Stimulated activated naive CD8-positive, alpha-beta T cell treated with anti-CD3 and anti-CD28 coated beads, Interleukin-15, Interleukin-2, amounts not matched to agents 100 ng/mL and 50 ng/mL, for 24 hours (primary cell): ENCODE results near the gene ATG16L1.

Experiments used
- H3K27ac Mint-ChIP-seq: one replicate; pipeline ENCODE4 v1.8.0; 2021; ENCODE audit warnings: mild to moderate bottlenecking, mixed read lengths
- H3K27me3 Mint-ChIP-seq: one replicate; pipeline ENCODE4 v1.8.0; 2021; ENCODE audit warnings: mixed read lengths
- H3K36me3 Mint-ChIP-seq: one replicate; pipeline ENCODE4 v1.8.0; 2021; ENCODE audit warnings: low read depth, mixed read lengths
- H3K4me1 Mint-ChIP-seq: one replicate; pipeline ENCODE4 v1.8.0; 2021; ENCODE audit warnings: low read depth, mixed read lengths
- H3K4me3 Mint-ChIP-seq: one replicate; pipeline ENCODE4 v1.8.0; 2021; ENCODE audit warnings: mild to moderate bottlenecking, mixed read lengths
- H3K9me3 Mint-ChIP-seq: one replicate; pipeline ENCODE4 v1.8.0; 2021; ENCODE audit warnings: mixed read lengths

Gene ATG16L1

DNA sequence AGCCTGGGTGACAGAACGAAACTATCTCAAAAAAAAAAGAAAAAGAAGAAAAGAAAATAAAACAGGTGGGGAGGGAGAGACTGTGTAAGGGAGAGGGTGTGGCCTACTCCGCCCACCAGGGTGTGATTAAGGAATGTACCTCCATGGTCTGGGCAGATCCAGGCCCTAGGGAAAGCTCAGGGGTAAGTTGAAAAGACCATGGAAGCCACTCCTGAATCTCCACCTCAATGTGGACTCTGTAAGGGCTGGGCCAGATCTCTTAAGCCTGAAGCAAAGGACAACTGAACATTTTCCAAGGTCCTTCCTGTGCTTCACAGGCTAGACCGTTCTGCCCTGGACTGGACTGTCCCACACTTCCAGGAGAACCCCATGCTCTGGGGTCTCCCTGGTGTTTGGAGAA lies 9.7 kb upstream of the ATG16L1 start:
- Mint-ChIP-seq H3K36me3 (no peaks in the 10 kb centered on the region), H3K4me3 (no peak overlapping the region), H3K27ac (no peak overlapping the region)

DNA sequence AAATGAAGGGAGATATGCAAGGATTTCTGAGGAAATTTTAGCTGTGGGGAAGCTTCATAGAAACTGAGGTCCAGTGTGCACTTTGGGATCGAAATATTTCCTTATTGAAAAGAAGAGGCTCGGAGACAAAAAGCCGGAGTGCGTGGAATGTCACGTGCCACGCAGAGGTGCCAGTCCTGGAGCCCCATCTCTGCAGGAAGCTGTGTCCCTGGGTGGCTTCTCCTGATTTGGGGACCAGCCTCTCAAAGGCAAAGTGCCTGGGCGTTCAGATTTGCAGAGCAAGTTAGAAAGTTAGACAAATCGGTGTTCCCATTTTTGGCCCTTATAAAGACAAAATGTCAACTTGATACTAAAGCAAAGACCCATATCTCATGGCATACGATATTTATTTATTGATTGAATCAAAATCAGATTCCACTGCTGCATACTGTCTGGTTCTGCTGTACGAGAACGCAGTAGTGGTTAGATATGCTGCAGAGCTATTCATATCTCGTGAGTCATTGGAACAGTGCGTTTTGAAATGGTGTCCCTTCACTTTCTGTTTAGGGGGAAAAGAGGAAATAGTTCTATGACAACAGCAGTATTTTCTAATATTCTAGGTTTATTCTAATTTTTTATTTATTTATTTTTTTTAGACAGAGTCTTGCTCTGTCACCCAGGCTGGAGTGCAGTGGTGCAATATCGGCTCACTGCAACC lies 9.1 kb upstream of the ATG16L1 start:
- Mint-ChIP-seq H3K4me3 (no peak overlapping the region), H3K9me3 (no peaks in the 10 kb centered on the region), H3K4me1 (peaks cover 68% of the 10 kb centered on the region), H3K27me3 (no peaks in the 10 kb centered on the region), H3K27ac (peak overlapping the region; percentile 49), H3K36me3 (no peaks in the 10 kb centered on the region)

More for the DNA sequence above, 9.7 kb upstream of the ATG16L1 start:
- Mint-ChIP-seq H3K9me3 (no peaks in the 10 kb centered on the region), H3K4me1 (peaks cover 68% of the 10 kb centered on the region), H3K27me3 (no peaks in the 10 kb centered on the region)

DNA sequence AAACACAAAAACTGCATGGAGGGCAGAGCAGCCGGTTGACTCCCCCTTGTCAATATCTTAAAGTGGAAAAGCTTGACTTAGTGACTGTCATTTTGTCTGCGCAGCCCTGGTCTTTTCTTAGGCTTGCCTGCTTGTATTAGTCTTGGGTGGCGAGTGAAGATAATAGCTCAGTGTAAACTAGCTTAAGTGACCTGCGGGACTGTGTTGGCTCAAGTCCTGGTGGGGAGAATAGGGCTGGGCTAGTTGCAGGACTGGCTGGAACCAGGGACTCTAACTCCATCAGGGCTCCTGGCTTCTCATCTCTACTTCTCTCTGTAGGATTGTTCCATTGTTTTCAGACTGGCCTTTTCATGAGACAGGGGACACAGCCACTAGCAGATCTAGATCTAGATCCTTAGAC lies 8.1 kb upstream of the ATG16L1 start:
- Mint-ChIP-seq H3K9me3 (no peaks in the 10 kb centered on the region), H3K4me3 (no peak overlapping the region), H3K4me1 (peaks cover 70% of the 10 kb centered on the region), H3K36me3 (no peaks in the 10 kb centered on the region), H3K27me3 (no peaks in the 10 kb centered on the region), H3K27ac (no peak overlapping the region)

DNA sequence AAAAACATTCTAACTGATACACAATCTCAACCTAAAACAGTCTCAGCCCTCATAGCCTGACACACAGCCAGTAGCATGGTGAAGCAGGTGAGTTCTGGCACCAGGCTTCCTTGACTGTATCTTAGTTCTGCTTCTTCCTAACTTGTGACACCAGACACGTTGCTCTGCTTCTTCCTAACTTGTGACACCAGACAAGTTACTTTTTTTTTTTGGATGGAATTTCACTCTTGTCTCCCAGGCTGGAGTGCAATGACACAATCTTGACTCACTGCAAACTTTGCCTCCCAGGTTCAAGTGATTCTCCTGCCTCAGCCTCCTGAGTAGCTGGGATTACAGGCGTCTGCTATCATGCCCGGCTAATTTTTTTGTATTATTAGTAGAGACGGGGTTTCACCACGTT lies 6.7 kb upstream of the ATG16L1 start:
- H3K27me3 Mint-ChIP-seq, result no peaks in the 10 kb centered on the region
- H3K4me3 Mint-ChIP-seq, result no peak overlapping the region
- H3K9me3 Mint-ChIP-seq, result no peaks in the 10 kb centered on the region
- H3K4me1 Mint-ChIP-seq, result peaks cover 68% of the 10 kb centered on the region
- peak overlapping the region; percentile 50 for H3K27ac Mint-ChIP-seq
- no peaks in the 10 kb centered on the region for H3K36me3 Mint-ChIP-seq

DNA sequence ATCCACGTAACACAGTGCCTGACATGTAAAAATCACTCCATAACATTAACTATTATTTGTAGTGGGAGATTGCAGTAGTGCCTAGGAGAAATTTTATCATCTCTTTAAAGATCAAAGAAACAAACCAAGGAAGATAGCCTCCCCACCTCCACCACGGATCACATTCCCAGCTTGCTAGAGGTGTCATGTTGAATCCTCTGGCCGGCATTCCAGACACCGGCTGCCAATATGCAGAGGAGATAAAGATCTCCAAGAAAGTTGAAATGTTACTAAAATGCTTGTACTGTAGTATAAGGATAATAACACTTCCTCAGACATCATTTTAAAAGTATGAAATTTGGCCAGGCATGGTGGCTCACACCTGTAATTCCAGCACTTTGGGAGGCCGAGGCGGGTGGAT lies 6.1 kb upstream of the ATG16L1 start:
- Mint-ChIP-seq H3K9me3 (no peaks in the 10 kb centered on the region), H3K27ac (no peak overlapping the region), H3K4me3 (no peak overlapping the region), H3K27me3 (no peaks in the 10 kb centered on the region), H3K36me3 (no peaks in the 10 kb centered on the region), H3K4me1 (peaks cover 68% of the 10 kb centered on the region)

DNA sequence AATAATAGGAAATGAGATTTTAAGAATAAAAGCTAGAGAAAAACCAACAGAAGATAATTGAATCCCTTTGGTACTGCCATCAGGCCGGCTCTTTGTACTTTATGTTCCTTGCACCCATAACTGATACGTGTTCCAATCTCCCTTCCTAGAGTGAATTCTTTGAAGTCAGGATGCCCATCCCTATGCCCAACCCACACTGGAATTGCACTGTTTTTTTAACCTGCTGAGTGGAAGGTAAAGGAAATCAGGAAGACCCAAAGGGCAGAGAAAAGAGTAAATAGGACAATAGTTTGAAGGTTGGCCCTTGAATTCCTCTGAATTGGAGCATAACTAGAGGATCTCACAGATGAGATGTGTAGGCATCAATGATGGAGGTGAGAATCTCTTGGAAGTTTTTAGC lies 4.4 kb upstream of the ATG16L1 start:
- Mint-ChIP-seq H3K36me3 (no peaks in the 10 kb centered on the region), H3K4me1 (peaks cover 61% of the 10 kb centered on the region), H3K27ac (peak overlapping the region; percentile 95), H3K9me3 (no peaks in the 10 kb centered on the region), H3K4me3 (peak overlapping the region; percentile 61), H3K27me3 (no peaks in the 10 kb centered on the region)

DNA sequence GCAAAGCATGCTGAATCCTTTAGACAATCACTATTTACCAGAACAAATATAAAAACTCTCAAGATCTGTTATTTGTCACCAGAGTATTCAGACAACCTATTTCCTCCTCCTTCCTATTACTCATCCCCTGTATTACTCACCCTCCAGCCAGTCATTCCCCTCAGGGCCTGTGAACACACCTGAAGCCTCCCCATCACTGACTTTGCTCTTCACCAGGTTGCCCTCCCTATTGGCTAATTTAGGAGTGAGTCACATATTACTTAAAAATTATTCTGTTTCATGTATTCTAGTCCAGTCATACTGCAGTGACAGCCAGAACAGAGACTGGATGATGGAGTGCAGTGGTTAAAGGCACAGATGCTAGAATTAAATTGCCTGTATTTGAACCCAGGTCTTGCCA lies 3.7 kb upstream of the ATG16L1 start:
- Mint-ChIP-seq H3K4me3 (peak overlapping the region; percentile 61), H3K36me3 (peaks cover under 1% of the 10 kb centered on the region)

DNA sequence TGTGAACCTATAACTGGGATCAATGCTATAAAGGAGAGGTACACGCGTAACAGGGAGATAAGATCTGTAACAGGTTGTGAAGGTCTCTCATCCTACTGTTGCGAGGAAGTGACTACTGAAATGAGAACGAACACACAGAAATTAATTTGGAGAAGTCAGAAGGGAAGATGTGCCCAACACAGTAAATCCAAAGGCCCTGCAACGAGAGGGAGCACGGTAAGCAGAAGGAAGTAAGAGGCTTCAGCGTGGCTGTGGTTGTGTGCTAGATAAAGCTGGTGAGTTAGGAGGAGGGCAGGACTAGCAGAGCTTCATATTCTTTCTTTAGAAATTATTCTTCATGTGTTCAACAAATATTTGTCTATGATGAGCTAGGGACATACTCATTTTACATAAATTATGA lies 2.5 kb upstream of the ATG16L1 start:
- Mint-ChIP-seq H3K4me1 (peaks cover 60% of the 10 kb centered on the region), H3K4me3 (peak overlapping the region; percentile 4)

More for the DNA sequence above, 3.7 kb upstream of the ATG16L1 start:
- H3K4me1 Mint-ChIP-seq, result peaks cover 58% of the 10 kb centered on the region
- H3K9me3 Mint-ChIP-seq, result no peaks in the 10 kb centered on the region
- peak overlapping the region; percentile 95 for H3K27ac Mint-ChIP-seq
- H3K27me3 Mint-ChIP-seq, result no peaks in the 10 kb centered on the region

DNA sequence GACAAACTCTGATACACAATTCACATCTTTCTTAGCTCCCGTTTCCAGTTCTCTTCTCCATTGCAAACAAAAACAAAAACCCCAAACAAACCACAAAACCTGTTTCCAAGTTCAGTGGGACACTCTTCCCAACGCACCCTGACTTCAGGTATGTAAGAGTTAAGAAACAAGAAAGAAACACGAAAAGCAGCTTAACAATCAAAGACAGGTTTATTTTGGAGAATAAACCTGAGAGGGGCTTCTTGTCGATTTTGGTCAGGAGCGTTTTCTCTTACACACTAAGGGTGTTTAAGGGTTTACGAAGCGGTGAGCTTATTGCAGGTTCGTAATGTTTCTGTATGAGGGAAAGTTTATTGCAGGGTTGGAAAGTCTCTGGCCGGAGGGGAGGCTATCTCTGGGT lies 905 bp upstream of the ATG16L1 start:
- Mint-ChIP-seq H3K4me1 (peaks cover 69% of the 10 kb centered on the region), H3K4me3 (no peak overlapping the region)

More for the DNA sequence above, 2.5 kb upstream of the ATG16L1 start:
- peaks cover 4% of the 10 kb centered on the region for H3K36me3 Mint-ChIP-seq
- no peaks in the 10 kb centered on the region for H3K9me3 Mint-ChIP-seq
- no peaks in the 10 kb centered on the region for H3K27me3 Mint-ChIP-seq
- H3K27ac Mint-ChIP-seq, result peak overlapping the region; percentile 27

DNA sequence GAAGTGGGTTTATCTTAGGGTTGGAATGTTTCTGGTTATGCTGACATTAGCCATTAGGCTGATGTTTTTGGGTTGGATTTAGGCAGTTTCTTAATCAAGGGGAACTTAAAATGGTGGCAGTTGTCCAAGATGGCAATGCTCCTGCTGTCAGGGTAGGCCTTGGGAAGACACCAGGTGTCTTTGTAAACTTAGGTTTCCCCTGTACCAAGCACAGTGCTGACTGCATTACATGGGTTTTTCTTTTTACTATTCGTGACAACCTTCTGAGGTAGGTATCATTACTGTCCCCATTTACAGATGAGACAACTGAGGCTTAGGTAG lies 528 bp upstream of the ATG16L1 start:
- H3K4me1 Mint-ChIP-seq, result peaks cover 72% of the 10 kb centered on the region
- H3K27ac Mint-ChIP-seq, result peak overlapping the region; percentile 94
- H3K36me3 Mint-ChIP-seq, result peaks cover 14% of the 10 kb centered on the region
- H3K27me3 Mint-ChIP-seq, result no peaks in the 10 kb centered on the region
- H3K4me3 Mint-ChIP-seq, result peak overlapping the region; percentile 96
- no peaks in the 10 kb centered on the region for H3K9me3 Mint-ChIP-seq

More for the DNA sequence above, 905 bp upstream of the ATG16L1 start:
- peaks cover 11% of the 10 kb centered on the region for H3K36me3 Mint-ChIP-seq
- H3K27me3 Mint-ChIP-seq, result no peaks in the 10 kb centered on the region
- H3K9me3 Mint-ChIP-seq, result no peaks in the 10 kb centered on the region
- peak overlapping the region; percentile 94 for H3K27ac Mint-ChIP-seq

DNA sequence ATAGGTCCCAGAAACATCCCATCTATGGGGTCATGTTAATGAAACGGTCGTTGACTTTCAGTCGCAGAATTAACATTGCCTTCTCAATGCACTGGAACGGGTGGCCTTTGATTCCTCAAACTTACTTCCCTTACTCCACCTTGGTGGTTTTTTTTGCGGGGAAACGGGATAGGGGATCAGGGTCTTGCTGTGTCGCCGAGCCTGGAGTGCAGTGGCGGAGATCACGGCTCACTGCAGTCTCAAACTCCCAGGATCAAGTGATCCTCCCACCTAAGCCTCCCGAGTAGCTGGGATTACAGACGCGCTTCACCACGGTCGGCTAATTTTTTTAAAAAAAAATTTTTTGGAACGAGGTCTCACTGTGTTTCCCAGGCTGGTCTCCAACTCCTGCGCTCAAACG lies 754 bp downstream of the ATG16L1 start:
- Mint-ChIP-seq H3K27ac (peak overlapping the region; percentile 94), H3K36me3 (peaks cover 22% of the 10 kb centered on the region), H3K27me3 (no peaks in the 10 kb centered on the region), H3K4me3 (peak overlapping the region; percentile 96), H3K9me3 (no peaks in the 10 kb centered on the region), H3K4me1 (peaks cover 70% of the 10 kb centered on the region)

DNA sequence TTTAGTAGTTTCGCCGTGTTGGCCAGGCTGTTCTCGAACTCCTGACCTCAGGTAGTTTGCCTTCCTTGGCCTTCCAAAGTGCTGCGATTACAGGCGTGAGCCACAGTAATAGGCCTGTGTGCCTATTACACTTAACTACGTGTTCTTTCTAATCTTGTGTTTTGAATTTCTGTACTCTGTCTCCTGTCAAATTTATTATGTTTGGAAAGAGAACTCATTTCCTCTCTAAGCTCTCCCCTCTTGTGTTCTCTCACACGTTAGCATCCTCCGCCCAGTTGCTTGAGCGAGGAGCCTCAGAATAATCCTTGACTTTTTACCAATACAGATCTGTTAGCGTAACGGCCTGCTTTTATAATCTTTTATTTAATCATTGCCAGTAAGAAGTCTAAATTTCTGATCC lies 3.7 kb downstream of the ATG16L1 start:
- Mint-ChIP-seq H3K4me1 (peaks cover 72% of the 10 kb centered on the region), H3K9me3 (no peaks in the 10 kb centered on the region), H3K27me3 (no peaks in the 10 kb centered on the region), H3K27ac (peak overlapping the region; percentile 10), H3K4me3 (no peak overlapping the region), H3K36me3 (peaks cover 51% of the 10 kb centered on the region)

DNA sequence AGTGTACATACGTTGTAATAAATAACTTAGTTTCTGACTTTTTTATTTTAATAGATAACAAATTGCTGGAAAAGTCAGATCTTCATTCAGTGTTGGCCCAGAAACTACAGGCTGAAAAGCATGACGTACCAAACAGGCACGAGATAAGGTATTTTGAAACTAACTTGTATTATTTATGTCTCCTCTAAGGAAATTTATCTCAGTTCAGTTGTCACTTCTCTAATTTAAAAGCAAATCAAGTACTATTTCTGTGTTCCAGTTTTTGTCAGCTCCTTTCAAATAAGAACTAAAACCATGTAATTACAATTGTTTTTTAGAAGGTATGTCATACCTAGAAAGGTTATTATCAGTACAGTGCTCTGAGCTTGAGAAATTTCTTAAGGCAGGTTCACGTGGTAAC lies 4.6 kb downstream of the ATG16L1 start:
- peaks cover 71% of the 10 kb centered on the region for H3K4me1 Mint-ChIP-seq
- H3K36me3 Mint-ChIP-seq, result peaks cover 60% of the 10 kb centered on the region
- no peaks in the 10 kb centered on the region for H3K27me3 Mint-ChIP-seq
- H3K4me3 Mint-ChIP-seq, result no peak overlapping the region
- H3K9me3 Mint-ChIP-seq, result no peaks in the 10 kb centered on the region
- H3K27ac Mint-ChIP-seq, result peak overlapping the region; percentile 40

DNA sequence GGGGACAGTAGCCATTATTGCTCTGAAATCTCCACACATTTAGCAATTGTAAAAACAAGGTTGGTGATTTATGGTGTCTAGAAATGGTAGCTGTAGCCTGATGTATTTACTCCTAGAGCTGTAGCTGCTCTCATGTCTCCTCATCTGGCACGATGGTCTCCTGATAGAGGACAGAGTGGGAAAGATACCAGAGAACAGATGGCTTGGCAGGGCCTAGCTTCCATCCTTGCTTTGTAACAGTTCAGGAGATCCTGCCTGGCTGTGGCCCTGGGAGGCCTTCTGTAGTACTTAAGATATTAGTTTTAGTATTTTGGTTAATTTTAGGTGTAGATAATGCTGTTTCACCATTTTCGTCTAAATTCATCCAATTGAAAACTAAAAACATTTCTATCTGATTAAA lies 6.7 kb downstream of the ATG16L1 start:
- peaks cover 76% of the 10 kb centered on the region for H3K36me3 Mint-ChIP-seq
- no peaks in the 10 kb centered on the region for H3K27me3 Mint-ChIP-seq
- no peak overlapping the region for H3K27ac Mint-ChIP-seq
- no peak overlapping the region for H3K4me3 Mint-ChIP-seq
- no peaks in the 10 kb centered on the region for H3K9me3 Mint-ChIP-seq
- peaks cover 76% of the 10 kb centered on the region for H3K4me1 Mint-ChIP-seq

DNA sequence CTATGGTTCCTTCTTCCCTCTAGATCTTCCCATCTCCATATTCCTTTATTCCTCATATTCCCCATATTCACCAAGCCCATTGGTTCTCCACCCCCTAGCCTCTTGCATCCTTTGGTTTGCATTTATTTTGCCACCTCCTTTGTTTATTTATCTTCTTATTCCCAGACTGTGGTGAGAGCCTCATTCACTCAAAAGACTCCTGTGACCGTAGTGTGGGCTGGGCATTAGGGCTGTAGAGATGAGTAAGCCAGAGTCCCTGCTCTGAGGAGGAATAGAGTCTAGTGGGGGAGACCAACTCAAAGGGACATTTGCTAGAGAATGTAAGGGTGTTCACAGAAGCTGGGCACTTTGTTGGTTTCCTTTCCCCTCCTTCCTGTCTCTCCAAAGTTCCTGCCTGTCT lies 8.3 kb downstream of the ATG16L1 start:
- Mint-ChIP-seq H3K36me3 (peaks cover 91% of the 10 kb centered on the region), H3K27ac (peak overlapping the region; percentile 77), H3K9me3 (no peaks in the 10 kb centered on the region), H3K4me3 (no peak overlapping the region), H3K4me1 (peaks cover 63% of the 10 kb centered on the region), H3K27me3 (no peaks in the 10 kb centered on the region)

DNA sequence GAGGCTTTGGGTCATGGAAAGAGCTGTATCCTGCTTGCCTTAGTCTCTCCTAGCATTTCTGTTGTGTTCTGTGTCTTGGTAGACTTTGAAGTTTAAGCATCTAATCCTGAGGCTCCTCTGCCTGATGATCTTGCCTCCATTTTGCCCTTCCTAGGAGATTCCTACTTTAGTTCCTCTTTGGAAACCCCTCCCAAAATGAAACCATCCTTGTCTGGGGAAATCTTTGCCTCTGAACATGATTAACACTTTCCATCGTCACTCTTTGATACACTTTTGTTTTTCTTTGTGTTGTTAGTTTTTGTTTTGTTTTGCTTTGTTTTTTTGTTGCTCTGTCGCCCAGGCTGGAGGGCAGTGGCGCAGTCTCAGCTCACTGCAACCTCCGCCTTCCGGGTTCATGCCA lies 9.2 kb downstream of the ATG16L1 start:
- Mint-ChIP-seq H3K9me3 (no peaks in the 10 kb centered on the region), H3K27ac (peak overlapping the region; percentile 17), H3K4me3 (no peak overlapping the region), H3K4me1 (peaks cover 56% of the 10 kb centered on the region), H3K27me3 (no peaks in the 10 kb centered on the region), H3K36me3 (peaks cover 92% of the 10 kb centered on the region)
